ENCODE results near the gene REXO5.

GRCh38 chr16:20854963-20855362 is 48.6 kb downstream of the REXO5 start:
- TF ChIP-seq CTCF (IDR thresholded peaks at IDR 0.05) (no peak), ZFX (IDR thresholded peaks at IDR 0.05; ENCODE audit: borderline replicate concordance) (no peak)

All from 22Rv1 (cell line).